HFFc6 (cell line): ENCODE data around the gene PDE2A. TPM values are rescaled to one million over a fixed set of nuclear protein-coding genes. Genes with fewer than 3 reads are reported as not detected.

ENCODE experiments used
- DNase-seq: peaks from one replicate; pipeline ENCODE4 v3.0.0-alpha.2; 2018
- H3K27ac Mint-ChIP-seq: 2 replicates; pipeline ENCODE4 v1.8.0; 2020; ENCODE audit warnings: mild to moderate bottlenecking, mixed read lengths
- H3K27me3 Mint-ChIP-seq: 2 replicates; pipeline ENCODE4 v1.8.0; 2021; ENCODE audit warnings: mild to moderate bottlenecking, moderate library complexity, mixed read lengths; ENCODE audit not compliant: insufficient read depth
- H3K36me3 Mint-ChIP-seq: 2 replicates; pipeline ENCODE4 v1.8.0; 2021; ENCODE audit warnings: low read depth, mixed read lengths
- H3K4me1 Mint-ChIP-seq: 2 replicates; pipeline ENCODE4 v1.8.0; 2020; ENCODE audit warnings: low read depth, mixed read lengths
- H3K4me3 Mint-ChIP-seq: 2 replicates; pipeline ENCODE4 v1.8.0; 2020; ENCODE audit warnings: mild to moderate bottlenecking, moderate library complexity, mixed read lengths
- H3K9me3 Mint-ChIP-seq: 2 replicates; pipeline ENCODE4 v1.8.0; 2020; ENCODE audit warnings: mild to moderate bottlenecking, mixed read lengths
- CTCF ChIP-seq: fragments of 200-600 bp; sonication (generic); IDR thresholded peaks from 2 replicates; pipeline ENCODE4 v1.5.0; 2021; ENCODE audit warnings: antibody characterized with exemption, mild to moderate bottlenecking
- total RNA-seq, 6 experiments: library from RNA; stranded (reverse); fragmentation: NEBNext Ultra II Directional; extraction: Animal tissue kit (Norgen Biotek cat#: 25700); gene quantifications; 2 replicates in 1 of 6; 3 replicates in 5 of 6; pipeline ENCODE4 v1.2.3, GENCODE V29; 2021

PDE2A gene
- total RNA-seq, 6 experiments from 2014 or later = 0.07 to 0.57 (median 0.40) TPM

GRCh38 chr11:72720784-72721183 is 46.6 kb upstream of the PDE2A start:
- Mint-ChIP-seq H3K4me1 (peaks cover 56% of the 10 kb centered on the region), H3K27me3 (peaks cover 4% of the 10 kb centered on the region), H3K4me3 (peak overlapping the region; percentile 90), H3K27ac (peak overlapping the region; percentile 88), H3K36me3 (no peaks in the 10 kb centered on the region), H3K9me3 (no peaks in the 10 kb centered on the region)
- TF ChIP-seq CTCF = no peak
- no peak for DNase-seq

- peaks cover 4% of the 10 kb centered on the region for H3K27me3 Mint-ChIP-seq
- no peak for DNase-seq
- peak overlapping the region; percentile 90 for H3K4me3 Mint-ChIP-seq
- no peaks in the 10 kb centered on the region for H3K9me3 Mint-ChIP-seq
- peaks cover 48% of the 10 kb centered on the region for H3K4me1 Mint-ChIP-seq
- no peaks in the 10 kb centered on the region for H3K36me3 Mint-ChIP-seq
- no peak for TF ChIP-seq CTCF
- peak overlapping the region; percentile 27 for H3K27ac Mint-ChIP-seq
These were observed 45.8 kb upstream of the PDE2A start for GRCh38 chr11:72720047-72720446.

- no peaks in the 10 kb centered on the region for H3K36me3 Mint-ChIP-seq
- H3K4me3 Mint-ChIP-seq = peak overlapping the region; percentile 90
- H3K9me3 Mint-ChIP-seq = no peaks in the 10 kb centered on the region
- H3K4me1 Mint-ChIP-seq = peaks cover 46% of the 10 kb centered on the region
- no peak for TF ChIP-seq CTCF
- DNase-seq = no peak
- peaks cover 4% of the 10 kb centered on the region for H3K27me3 Mint-ChIP-seq
- peak overlapping the region; percentile 27 for H3K27ac Mint-ChIP-seq
These were observed 45.3 kb upstream of the PDE2A start for GRCh38 chr11:72719551-72719950.

- no peak for DNase-seq
- TF ChIP-seq CTCF = no peak
- Mint-ChIP-seq H3K9me3 (no peaks in the 10 kb centered on the region), H3K36me3 (no peaks in the 10 kb centered on the region), H3K4me1 (peaks cover 46% of the 10 kb centered on the region), H3K27ac (no peak overlapping the region; the same call in 1 of the 2 replicates), H3K4me3 (no peak overlapping the region), H3K27me3 (peaks cover 4% of the 10 kb centered on the region)
These were observed 44.9 kb upstream of the PDE2A start for GRCh38 chr11:72719144-72719543.

- H3K36me3 Mint-ChIP-seq = no peaks in the 10 kb centered on the region
- H3K9me3 Mint-ChIP-seq = no peaks in the 10 kb centered on the region
- no peak overlapping the region for H3K27ac Mint-ChIP-seq
- H3K27me3 Mint-ChIP-seq = peaks cover 4% of the 10 kb centered on the region
- no peak overlapping the region for H3K4me3 Mint-ChIP-seq
- no peak for DNase-seq
- H3K4me1 Mint-ChIP-seq = peaks cover 42% of the 10 kb centered on the region
- TF ChIP-seq CTCF = no peak
These were observed 43.9 kb upstream of the PDE2A start for GRCh38 chr11:72718101-72718501.
